Fibroblast of skin of right biceps (primary cell): ENCODE measurements around the gene OR4D2.
A peak's percentile ranks its signal among the peaks of the same experiment; 100 is the strongest.
"Not testable (repeated sequence)": the region's sequence is repeated elsewhere in the genome, so short reads cannot be mapped to it uniquely, and the experiment has no call there.

Source experiments
- DNase-seq: peaks from one replicate; pipeline ENCODE4 v3.0.0-alpha.2; 2013

Gene OR4D2

DNA sequence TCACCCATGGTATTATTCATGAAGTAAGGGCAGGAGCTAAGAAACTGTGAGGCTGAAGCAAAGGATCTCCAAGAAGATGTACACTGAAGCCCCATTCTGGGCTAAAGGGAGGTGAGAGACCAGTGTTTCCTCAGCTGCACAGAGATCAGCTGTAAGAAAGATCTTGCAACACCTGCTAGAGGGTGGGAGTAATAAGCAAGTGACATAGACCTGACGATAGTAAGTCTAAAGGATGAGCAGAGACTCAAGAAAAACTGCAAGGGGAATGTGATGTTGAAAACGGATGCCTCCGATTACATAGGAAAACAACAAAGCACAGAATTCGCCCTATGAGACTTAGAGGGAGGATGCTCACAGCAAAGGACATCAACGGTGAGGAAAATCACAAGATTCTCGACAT, at the start of gene OR4D2:
Gene OR4D2, plus strand, starts transcription at position 301 of the 400 bp plus-strand sequence. CDS start 2,674 bp downstream, outside the sequence.
- no peak for DNase-seq

DNA sequence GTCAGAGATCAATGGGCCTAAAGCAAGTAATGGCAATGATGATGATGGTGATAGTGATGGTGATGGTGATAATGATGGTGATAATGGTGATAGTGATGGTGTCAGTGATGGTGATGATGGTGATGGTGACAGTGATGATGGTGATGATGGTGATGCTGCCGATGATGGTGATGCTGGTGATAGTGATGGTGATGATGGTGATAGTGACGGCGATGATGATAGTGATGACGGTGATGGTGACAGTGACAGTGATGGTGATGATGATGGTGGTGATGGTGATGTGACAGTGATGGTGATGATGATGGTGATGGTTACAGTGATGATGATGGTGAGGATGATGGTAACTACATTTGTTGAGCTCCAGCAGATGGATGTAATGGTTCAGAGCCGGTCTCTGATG, 49.4 kb upstream of the OR4D2 start:
- no peak for DNase-seq

- DNase-seq: no peak
Observed at GRCh38 chr17:58119491-58119890, 47.3 kb upstream of the OR4D2 start.

GRCh38 chr17:58120195-58120822, 46.5 kb upstream of the OR4D2 start:
- peak; percentile 56 for DNase-seq

DNA sequence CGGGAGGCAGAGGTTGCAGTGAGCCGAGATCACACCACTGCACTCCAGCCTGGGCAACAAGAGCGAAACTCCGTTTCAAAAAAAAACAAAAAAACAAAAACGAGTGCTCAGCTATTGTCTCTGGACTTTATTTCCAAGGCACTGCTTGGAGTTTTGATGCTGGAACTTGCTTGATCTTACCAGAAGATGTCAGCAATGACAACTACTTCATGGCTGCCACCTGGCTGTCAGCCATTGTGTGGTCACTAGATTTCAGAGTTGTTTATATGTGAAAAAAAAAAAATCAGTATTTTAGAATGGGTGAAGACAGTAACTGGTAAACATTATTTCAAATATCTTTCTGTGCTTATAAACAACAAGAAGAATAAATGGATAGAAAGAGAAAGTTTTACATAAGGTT, 44.9 kb upstream of the OR4D2 start:
- peak; percentile 31 for DNase-seq

DNA sequence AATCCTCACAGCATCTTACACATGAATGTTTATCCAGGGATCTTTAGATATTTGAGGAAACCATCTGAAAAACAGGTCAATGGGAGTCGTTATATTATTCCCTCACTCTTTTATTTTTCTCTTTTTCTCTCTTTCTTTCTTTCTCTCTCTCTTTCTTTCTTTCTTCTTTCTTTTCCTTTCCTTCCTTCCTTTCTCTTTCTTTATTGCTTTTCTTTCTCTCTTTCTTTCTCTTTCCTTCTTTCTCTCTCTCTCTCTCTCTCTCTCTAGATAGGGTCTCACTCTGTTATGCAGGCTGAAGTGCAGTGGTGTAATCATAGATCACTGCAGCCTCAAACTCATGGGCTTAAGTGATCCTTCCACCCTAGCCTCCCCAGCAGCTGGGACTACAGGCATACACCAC, 38.9 kb upstream of the OR4D2 start:
- DNase-seq: no peak

- DNase-seq: not testable (repeated sequence)
Observed at GRCh38 chr17:58132697-58133096, 34.1 kb upstream of the OR4D2 start.

DNA sequence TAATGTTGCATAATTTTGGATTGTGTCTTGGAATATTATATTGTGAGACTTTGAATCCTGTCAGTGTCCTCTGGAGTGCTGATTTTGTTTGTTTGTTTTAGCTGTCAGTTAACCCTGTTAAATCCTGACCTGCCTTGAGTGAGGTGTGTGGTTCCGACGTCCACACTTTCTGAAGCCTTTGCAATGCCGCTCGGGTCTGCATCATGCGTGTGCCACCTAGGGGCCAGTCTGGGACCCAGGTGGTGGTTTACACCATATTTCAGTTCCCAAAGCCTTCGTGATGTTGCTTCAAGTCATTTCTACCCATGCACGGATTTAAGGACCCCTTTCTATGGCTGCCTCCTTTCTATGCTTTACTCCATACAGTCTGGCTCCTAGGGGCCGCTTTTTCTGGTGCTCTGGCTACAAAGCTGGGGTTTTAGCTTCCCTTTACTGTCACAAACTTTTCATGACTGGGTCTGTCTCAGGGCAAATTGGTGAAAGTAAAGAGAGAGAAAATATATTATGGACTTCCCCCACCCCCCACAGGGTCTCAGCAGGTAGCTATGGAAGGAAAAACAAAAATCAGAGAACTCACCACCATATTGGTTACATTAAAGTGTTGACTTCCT, 30.0 kb upstream of the OR4D2 start:
- no peak for DNase-seq

DNA sequence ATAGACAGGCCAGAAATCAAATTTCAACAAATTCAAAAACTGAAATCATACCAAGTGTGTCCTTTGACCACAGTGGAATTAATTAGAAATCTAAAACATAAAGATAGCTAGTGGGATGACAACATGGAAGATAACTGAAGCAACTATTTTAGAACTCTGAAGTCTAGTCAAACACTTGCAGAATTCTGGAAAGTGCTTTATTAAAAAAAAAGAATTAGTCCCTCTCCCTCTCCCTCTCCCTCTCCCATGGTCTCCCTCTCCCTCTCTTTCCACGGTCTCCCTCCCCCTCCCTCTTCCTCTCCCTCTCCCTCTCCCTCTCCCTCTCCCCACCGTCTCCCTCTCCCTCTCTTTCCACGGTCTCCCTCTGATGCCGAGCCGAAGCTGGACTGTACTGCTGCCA, 25.3 kb upstream of the OR4D2 start:
- no peak for DNase-seq

- DNase-seq: not testable (repeated sequence)
Observed at GRCh38 chr17:58143335-58143734, 23.4 kb upstream of the OR4D2 start.

GRCh38 chr17:58144801-58145200, 22.0 kb upstream of the OR4D2 start:
- DNase-seq: no peak

- no peak for DNase-seq
Observed at GRCh38 chr17:58147930-58148434, 18.8 kb upstream of the OR4D2 start, which contains the start of gene OR4D1. OR4D1 (plus strand) TSS chr17:58148384; CDS start chr17:58155154, 6,770 bp downstream.

DNA sequence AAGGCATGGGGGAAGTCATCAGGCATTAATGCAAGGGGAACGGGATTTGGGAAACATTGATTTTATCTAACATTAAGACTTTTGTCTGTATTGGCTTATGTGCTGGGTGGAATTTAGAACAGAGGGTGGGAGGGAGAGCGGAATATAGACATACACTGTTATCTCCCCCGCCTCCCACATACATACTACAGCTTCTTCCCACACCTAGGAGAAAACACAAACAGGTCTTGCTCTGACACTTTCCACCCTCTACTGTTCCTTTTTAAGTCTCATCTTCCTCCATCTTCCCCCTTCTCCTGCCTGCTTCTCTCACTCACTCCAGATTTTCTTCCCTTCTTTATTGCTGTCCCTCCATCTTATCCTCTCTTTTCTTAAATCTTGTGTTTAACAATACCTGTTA, 18.2 kb upstream of the OR4D2 start:
- no peak for DNase-seq

DNA sequence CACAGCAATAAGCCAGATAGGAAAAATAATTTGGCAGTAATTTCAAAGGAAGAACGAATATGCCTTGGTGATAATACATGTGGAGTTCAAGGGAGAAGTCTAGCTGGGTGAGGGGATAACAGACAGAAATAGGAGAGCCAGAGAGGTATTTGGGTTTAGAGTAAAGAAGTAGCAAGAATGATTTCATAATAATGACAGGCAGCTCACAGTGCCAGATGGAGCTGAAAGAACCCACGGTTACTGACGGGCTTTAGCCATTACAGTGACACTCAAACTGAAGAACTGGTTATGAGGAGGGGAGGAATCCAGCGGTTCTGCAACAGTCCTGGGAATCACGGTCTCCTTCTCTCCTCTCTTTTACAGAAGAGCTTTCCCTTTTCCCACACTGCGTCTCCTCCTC, 16.4 kb upstream of the OR4D2 start:
- no peak for DNase-seq

- no peak for DNase-seq
Observed at GRCh38 chr17:58153046-58153445, 13.7 kb upstream of the OR4D2 start.

GRCh38 chr17:58153671-58154070, 13.1 kb upstream of the OR4D2 start:
- DNase-seq: no peak

DNA sequence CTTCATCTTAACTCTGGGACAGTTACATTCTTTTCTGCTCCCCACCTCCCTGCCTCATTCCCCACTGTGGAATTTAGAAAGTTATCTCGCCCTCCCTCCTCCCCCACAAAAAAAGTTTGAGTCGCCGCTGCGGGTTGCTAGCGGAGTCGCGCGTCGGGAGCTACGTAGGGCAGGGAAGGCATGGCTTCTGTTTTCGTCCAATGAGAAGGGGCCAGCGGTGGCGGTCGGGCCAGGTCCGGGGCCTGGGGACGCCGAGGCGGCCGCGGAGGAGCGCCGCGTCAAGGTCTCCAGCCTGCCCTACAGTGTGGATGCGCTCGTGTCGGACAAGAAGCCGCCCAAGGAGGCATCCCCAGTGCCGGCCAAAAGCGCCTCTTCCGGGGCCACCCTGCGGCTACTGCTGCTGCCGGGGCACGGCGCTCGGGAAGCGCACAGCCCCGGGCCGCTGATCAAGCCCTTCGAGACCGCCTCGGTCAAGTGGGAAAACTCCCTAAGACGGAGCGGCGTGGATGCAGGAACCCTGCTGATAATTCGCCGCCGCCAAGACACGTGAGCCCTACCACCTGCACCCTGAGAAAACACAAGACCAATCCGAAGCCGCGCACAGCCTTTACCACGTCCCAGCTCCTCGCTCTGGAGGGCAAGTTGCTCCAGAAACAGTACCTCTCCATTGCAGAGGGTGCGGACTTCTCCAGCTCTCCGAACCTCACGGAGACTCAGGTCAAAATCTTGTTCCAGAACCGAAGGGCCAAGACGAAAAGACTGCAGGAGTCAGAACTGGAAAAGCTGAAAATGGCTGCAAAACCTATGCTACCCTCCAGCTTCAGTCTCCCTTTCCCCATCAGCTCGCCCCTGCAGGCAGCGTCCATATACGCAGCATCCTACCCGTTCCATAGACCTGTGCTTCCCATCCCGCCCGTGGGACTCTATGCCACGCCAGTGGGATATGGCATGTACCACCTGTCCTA, 9.7 kb upstream of the OR4D2 start:
- peak; percentile 3 for DNase-seq

GRCh38 chr17:58158181-58158580, 8.6 kb upstream of the OR4D2 start:
- DNase-seq: no peak

DNA sequence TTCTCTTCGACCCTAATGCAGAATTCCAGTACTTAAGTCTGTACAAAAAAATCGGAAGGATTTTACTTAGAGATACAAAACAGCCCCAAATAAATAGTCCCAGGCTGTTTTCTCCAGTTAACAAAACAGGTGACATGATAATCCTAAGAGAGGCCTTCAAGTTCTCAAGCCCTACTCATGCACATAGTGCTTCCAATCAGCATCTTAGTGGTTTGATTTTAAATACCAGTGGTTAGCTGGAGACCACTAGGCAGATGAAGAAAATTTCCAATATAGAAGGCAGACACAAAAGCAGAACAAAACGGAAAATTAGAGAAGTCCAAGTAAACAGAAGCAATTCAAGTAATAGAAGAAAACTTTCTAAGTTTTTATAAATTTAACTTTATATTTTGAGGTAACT, 5.2 kb upstream of the OR4D2 start:
- DNase-seq: no peak

DNA sequence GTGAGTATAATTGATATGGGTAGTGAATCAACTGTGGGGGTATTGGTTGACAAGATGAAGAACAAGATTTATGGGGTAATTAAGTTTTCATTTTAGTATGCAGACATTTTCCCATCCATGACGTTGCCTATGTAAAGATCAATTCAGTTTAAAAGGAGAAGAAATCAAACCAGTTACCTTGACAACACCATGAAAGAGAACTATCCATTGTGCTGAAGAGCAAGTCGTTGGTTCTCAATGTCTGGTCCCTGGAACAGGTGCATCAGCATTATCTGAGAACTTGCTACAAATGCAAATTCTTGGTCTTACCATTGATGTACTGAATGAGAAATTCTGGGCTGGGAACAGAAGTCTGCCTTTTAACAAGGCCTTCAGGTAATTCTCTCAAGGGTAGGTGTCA, 801 bp upstream of the OR4D2 start:
- DNase-seq: no peak

DNA sequence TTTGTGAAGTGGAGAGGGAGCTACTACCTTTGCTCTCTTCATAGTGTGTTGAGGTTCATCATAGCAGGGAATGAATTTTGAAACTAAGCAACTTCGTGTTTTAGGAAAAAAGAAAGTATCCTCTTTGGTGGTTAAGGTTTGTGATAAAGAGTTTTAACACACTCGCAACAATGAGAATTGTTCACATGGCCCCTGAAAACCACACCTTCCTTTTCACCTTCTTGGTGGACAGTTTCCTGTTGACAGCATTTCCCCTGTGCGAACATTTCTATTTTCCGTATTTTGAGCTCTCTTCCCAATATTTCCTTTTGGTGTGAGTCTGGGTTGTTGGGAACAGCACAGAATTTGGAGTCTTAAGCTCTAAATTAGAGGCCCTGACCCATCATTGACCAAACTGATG, 3.8 kb downstream of the OR4D2 start:
- no peak for DNase-seq

DNA sequence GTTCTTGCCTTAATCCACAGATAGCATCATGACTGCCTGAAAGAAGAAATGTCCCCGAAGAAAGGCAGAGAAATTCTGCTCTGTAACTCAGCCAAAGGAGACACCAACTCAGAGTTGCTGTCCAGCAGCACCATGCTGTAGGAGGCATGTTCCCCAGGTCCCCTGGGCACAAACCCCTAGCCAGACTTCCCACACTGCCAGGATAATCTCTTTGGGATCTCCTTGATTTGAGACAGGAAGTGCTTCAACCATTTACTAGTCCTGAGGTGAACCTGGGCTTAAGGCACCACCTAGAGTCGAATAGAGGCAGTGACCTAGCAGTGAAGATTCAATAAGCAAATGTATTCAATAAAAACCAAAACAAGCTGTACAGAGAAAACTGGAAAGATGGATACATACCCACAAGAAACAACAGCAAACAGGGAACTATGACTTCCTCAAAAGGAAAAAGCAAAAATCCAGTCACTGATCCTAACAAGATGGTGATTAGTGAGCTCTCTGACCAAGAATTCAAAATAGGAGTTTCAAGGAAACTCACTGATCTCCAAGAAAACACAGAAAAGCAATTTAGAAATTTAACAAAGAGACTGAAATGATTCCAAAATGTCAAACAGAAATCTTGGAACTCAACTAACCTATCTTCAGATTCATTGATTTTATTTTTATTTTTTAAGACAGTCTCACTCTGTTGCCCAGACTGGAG, 5.7 kb downstream of the OR4D2 start:
- DNase-seq: peak; percentile 7

DNA sequence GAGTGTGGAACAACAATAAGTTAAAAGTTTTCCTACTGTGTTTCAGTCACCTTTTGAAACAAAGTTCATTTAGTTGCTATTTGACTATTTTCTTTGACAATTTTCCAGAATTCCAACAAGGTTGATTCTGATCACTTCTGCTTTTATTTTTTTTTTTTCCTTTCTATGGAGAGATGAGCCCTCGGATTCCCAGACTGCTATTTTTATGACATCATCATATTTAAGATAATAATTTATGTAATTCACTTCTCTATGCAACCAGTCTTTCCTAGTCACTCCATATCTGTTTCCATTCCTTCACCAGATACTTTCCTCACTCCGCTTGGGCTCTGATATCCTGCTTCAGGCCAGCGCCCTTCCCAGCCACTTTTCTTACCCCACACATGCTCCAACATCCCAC, 8.1 kb downstream of the OR4D2 start:
- no peak for DNase-seq
